H1 (cell line): ENCODE measurements around the gene MBD3L2.

Experiments
- EP300 ChIP-seq, 2 experiments: IDR thresholded peaks; 1 replicate in 1 of 2; 2 replicates in 1 of 2; pipeline ENCODE4 v1.6.1; 2011 to 2012; ENCODE audit warnings: low read depth in 2 of 2, low read length in 2 of 2, mild to moderate bottlenecking in 2 of 2, borderline replicate concordance in 1 of 2, inconsistent platforms in 1 of 2, moderate library complexity in 1 of 2
- GABPA ChIP-seq: IDR thresholded peaks from 2 replicates; pipeline ENCODE4 v1.6.1; 2011; ENCODE audit warnings: mild to moderate bottlenecking, low read length, moderate library complexity, borderline replicate concordance; ENCODE audit not compliant: insufficient read depth
- RNF2 ChIP-seq: fragments of 200-900, 300-1000 bp; sonication (generic); IDR thresholded peaks from 2 replicates; pipeline ENCODE4 v1.7.1; 2016; ENCODE audit warnings: borderline replicate concordance, low read depth, mild to moderate bottlenecking, antibody characterized with exemption, low read length; ENCODE audit not compliant: poor library complexity, severe bottlenecking; ENCODE audit errors: missing control alignments

GRCh38 chr19:7006135-7006704 lies 42.9 kb upstream of the MBD3L2 start:
- TF ChIP-seq GABPA (no peak), RNF2 (no peak), EP300 (IDR thresholded peaks at IDR 0.05; ENCODE audit: borderline replicate concordance in 1 of 2, low read depth in 2 of 2, low read length in 2 of 2) (no peak)
